Measurements from ENCODE around the gene CYSTM1. TPM values are rescaled to one million over a fixed set of nuclear protein-coding genes. Genes with fewer than 3 reads are reported as not detected.

The CYSTM1 gene
- total and polyA plus RNA-seq, 4 donors = 8.1 to 45.7 (median 23.4) TPM

- TF ChIP-seq ATF3 (IDR thresholded peaks at IDR 0.05) = no peak
- TF ChIP-seq FOXA2 (IDR thresholded peaks at IDR 0.05) = no peak
- no peak for TF ChIP-seq EGR1 (IDR thresholded peaks at IDR 0.05; ENCODE audit: low read depth in 2 of 2)
Observed at GRCh38 chr5:140245926-140246325, 70.9 kb downstream of the CYSTM1 start (continued).

- Histone ChIP-seq H3K27me3 (ENCODE audit: control insufficient read depth in 4 of 4, insufficient read depth in 4 of 4, low read length in 3 of 4) (no peaks in the 10 kb centered on the region), H3K4me1 (ENCODE audit: control insufficient read depth in 4 of 4, insufficient read depth in 4 of 4, low read length in 3 of 4) (peaks cover 0 to 8% (median 8%) of the 10 kb centered on the region in 4 donors), H3K9ac (ENCODE audit: low read depth in 1 of 2, low read length in 2 of 2) (no peak overlapping the region), H3K9me3 (ENCODE audit: control insufficient read depth in 4 of 4, low read length in 3 of 4) (no peaks in the 10 kb centered on the region), H3K27ac (ENCODE audit: low read depth in 1 of 2, low read length in 2 of 2) (no peak overlapping the region), H3K4me3 (ENCODE audit: low read depth in 1 of 3, low read length in 3 of 3) (no peak overlapping the region), H3K36me3 (ENCODE audit: control insufficient read depth in 4 of 4, insufficient read depth in 3 of 4, low read depth in 1 of 4, low read length in 3 of 4) (peaks cover 0 to 19% (median 5%) of the 10 kb centered on the region in 4 donors)
- 83% methylated on average over 8 of the region's 8 CpGs for WGBS
- TF ChIP-seq NR2F2 (IDR thresholded peaks at IDR 0.05) (no peak), JUND (IDR thresholded peaks at IDR 0.05) (no peak)
- DNase-seq (ENCODE audit: low spot score) = no peak
Observed at GRCh38 chr5:140246378-140247122, 71.6 kb downstream of the CYSTM1 start.

GRCh38 chr5:140248414-140248813 lies 73.4 kb downstream of the CYSTM1 start:
- no peak overlapping the region for H3K27ac ChIP-seq (ENCODE audit: low read depth in 1 of 2, low read length in 2 of 2)
- H3K36me3 ChIP-seq (ENCODE audit: control insufficient read depth in 4 of 4, insufficient read depth in 3 of 4, low read depth in 1 of 4, low read length in 3 of 4) = peaks cover 0 to 19% (median 5%) of the 10 kb centered on the region in 4 donors
- no peaks in the 10 kb centered on the region for H3K9me3 ChIP-seq (ENCODE audit: control insufficient read depth in 4 of 4, low read length in 3 of 4)
- TF ChIP-seq NR2F2 (IDR thresholded peaks at IDR 0.05) = no peak
- TF ChIP-seq JUND (IDR thresholded peaks at IDR 0.05) = no peak
- TF ChIP-seq MAX (IDR thresholded peaks at IDR 0.05) = no peak
- TF ChIP-seq ATF3 (IDR thresholded peaks at IDR 0.05) = no peak
- no peak for TF ChIP-seq YY1 (IDR thresholded peaks at IDR 0.05)
- TF ChIP-seq SP1 (IDR thresholded peaks at IDR 0.05) = no peak
- no peak for TF ChIP-seq RAD21 (IDR thresholded peaks at IDR 0.05)
- TF ChIP-seq FOXA1 (IDR thresholded peaks at IDR 0.05) = no peak
- TF ChIP-seq HNF4A (conservative IDR thresholded peaks at IDR 0.05) = no peak
- TF ChIP-seq RXRA (IDR thresholded peaks at IDR 0.05) = no peak
- no peak for TF ChIP-seq EGR1 (IDR thresholded peaks at IDR 0.05; ENCODE audit: low read depth in 2 of 2)
- peaks cover 0 to 6% (median 4%) of the 10 kb centered on the region in 4 donors for H3K4me1 ChIP-seq (ENCODE audit: control insufficient read depth in 4 of 4, insufficient read depth in 4 of 4, low read length in 3 of 4)
- 87% methylated on average over 3 of the region's 3 CpGs for WGBS
- no peaks in the 10 kb centered on the region for H3K27me3 ChIP-seq (ENCODE audit: control insufficient read depth in 4 of 4, insufficient read depth in 4 of 4, low read length in 3 of 4)
- H3K9ac ChIP-seq (ENCODE audit: low read depth in 1 of 2, low read length in 2 of 2) = no peak overlapping the region
- no peak overlapping the region for H3K4me3 ChIP-seq (ENCODE audit: low read depth in 1 of 3, low read length in 3 of 3)
- DNase-seq (ENCODE audit: low spot score) = no peak

GRCh38 chr5:140249536-140249935 lies 74.5 kb downstream of the CYSTM1 start:
- H3K9ac ChIP-seq (ENCODE audit: low read depth in 1 of 2, low read length in 2 of 2) = no peak overlapping the region
- 86% methylated on average over 5 of the region's 5 CpGs for WGBS
- H3K4me3 ChIP-seq (ENCODE audit: low read depth in 1 of 3, low read length in 3 of 3) = no peak overlapping the region
- no peak for DNase-seq (ENCODE audit: low spot score)
- TF ChIP-seq JUND (IDR thresholded peaks at IDR 0.05) = no peak
- no peak for TF ChIP-seq MAX (IDR thresholded peaks at IDR 0.05)
- no peak for TF ChIP-seq FOXA2 (IDR thresholded peaks at IDR 0.05)
- TF ChIP-seq YY1 (IDR thresholded peaks at IDR 0.05) = no peak
- no peak for TF ChIP-seq EGR1 (IDR thresholded peaks at IDR 0.05; ENCODE audit: low read depth in 2 of 2)
- no peak for TF ChIP-seq GABPA (IDR thresholded peaks at IDR 0.05 in 1 of 2, conservative IDR thresholded peaks at IDR 0.05 in 1 of 2)
- no peak for TF ChIP-seq HNF4A (conservative IDR thresholded peaks at IDR 0.05)
- TF ChIP-seq ZBTB33 (IDR thresholded peaks at IDR 0.05) = no peak
- no peak for TF ChIP-seq CTCF (IDR thresholded peaks at IDR 0.05; ENCODE audit: low read depth, low read length, missing input control)
- no peak for TF ChIP-seq TAF1 (conservative IDR thresholded peaks at IDR 0.05)
- no peak for TF ChIP-seq ATF3 (IDR thresholded peaks at IDR 0.05)
- no peaks in the 10 kb centered on the region for H3K27me3 ChIP-seq (ENCODE audit: control insufficient read depth in 4 of 4, insufficient read depth in 4 of 4, low read length in 3 of 4)
- H3K4me1 ChIP-seq (ENCODE audit: control insufficient read depth in 4 of 4, insufficient read depth in 4 of 4, low read length in 3 of 4) = peaks cover 0 to 5% (median 4%) of the 10 kb centered on the region in 4 donors
- H3K36me3 ChIP-seq (ENCODE audit: control insufficient read depth in 4 of 4, insufficient read depth in 3 of 4, low read depth in 1 of 4, low read length in 3 of 4) = peaks cover 0 to 19% (median 5%) of the 10 kb centered on the region in 4 donors
- no peaks in the 10 kb centered on the region for H3K9me3 ChIP-seq (ENCODE audit: control insufficient read depth in 4 of 4, low read length in 3 of 4)
- H3K27ac ChIP-seq (ENCODE audit: low read depth in 1 of 2, low read length in 2 of 2) = no peak overlapping the region
